Neural cell (in vitro differentiated cells): ENCODE data around the gene SSBP1. TPM values are rescaled to one million over a fixed set of nuclear protein-coding genes. Genes with fewer than 3 reads are reported as not detected.
A peak's percentile ranks its signal among the peaks of the same experiment; 100 is the strongest.
"Not testable (repeated sequence)": the region's sequence is repeated elsewhere in the genome, so short reads cannot be mapped to it uniquely, and the experiment has no call there.

Source experiments
- H2AFZ ChIP-seq: fragments of 200-600, 300-800 bp; sonication (generic), shearing (Covaris generic); 2 replicates; pipeline ENCODE4 v1.6.0; 2014; ENCODE audit warnings: low read depth, mild to moderate bottlenecking, antibody characterized with exemption, low read length, moderate library complexity
- H3F3A ChIP-seq: fragments of 200-600 bp; shearing (Covaris generic); 2 replicates; pipeline ENCODE4 v1.6.1; 2016; ENCODE audit warnings: mild to moderate bottlenecking, moderate library complexity, mixed read lengths, antibody characterized with exemption, low read length; ENCODE audit not compliant: insufficient read depth, poor library complexity, severe bottlenecking
- H3K27ac ChIP-seq: fragments of 200-600, 300-800 bp; sonication (generic), shearing (Covaris generic); 2 replicates; pipeline ENCODE4 v1.5.1; 2014; ENCODE audit warnings: mild to moderate bottlenecking, low read length, moderate library complexity
- H3K27me3 ChIP-seq: fragments of 300-800, 200-600 bp; sonication (generic), shearing (Covaris generic); 2 replicates; pipeline ENCODE4 v1.6.0; 2014; ENCODE audit warnings: mild to moderate bottlenecking, low read depth, low read length, moderate library complexity; ENCODE audit not compliant: insufficient read depth
- H3K36me3 ChIP-seq: fragments of 300-800, 200-600 bp; sonication (generic), shearing (Covaris generic); 2 replicates; pipeline ENCODE4 v1.5.1; 2014; ENCODE audit warnings: mild to moderate bottlenecking, antibody characterized with exemption, low read length, moderate library complexity; ENCODE audit not compliant: insufficient read depth
- H3K4me2 ChIP-seq: fragments of 300-800, 200-600 bp; sonication (generic), shearing (Covaris generic); 2 replicates; pipeline ENCODE4 v1.6.0; 2014; ENCODE audit warnings: mild to moderate bottlenecking, low read length
- H3K4me3 ChIP-seq: fragments of 300-800, 200-600 bp; sonication (generic), shearing (Covaris generic); 2 replicates; pipeline ENCODE4 v1.5.1; 2014; ENCODE audit warnings: mild to moderate bottlenecking, low read length, moderate library complexity
- H3K79me2 ChIP-seq: fragments of 200-600 bp; shearing (Covaris generic); replicated peaks from 2 replicates; pipeline ENCODE4 v1.6.0; 2014; ENCODE audit warnings: mild to moderate bottlenecking, low read length, moderate library complexity; ENCODE audit not compliant: insufficient read depth
- H3K9ac ChIP-seq: fragments of 300-800, 200-600 bp; sonication (generic), shearing (Covaris generic); 2 replicates; pipeline ENCODE4 v1.6.1; 2016; ENCODE audit warnings: mild to moderate bottlenecking, low read length, mixed read lengths
- H3K9me2 ChIP-seq: fragments of 200-600 bp; shearing (Covaris generic); 2 replicates; pipeline ENCODE4 v1.6.1; 2016; ENCODE audit warnings: mild to moderate bottlenecking, low read length, mixed read lengths; ENCODE audit not compliant: insufficient read depth
- H3K9me3 ChIP-seq: fragments of 200-600, 300-800 bp; sonication (generic), shearing (Covaris generic); 2 replicates; pipeline ENCODE4 v1.6.1; 2016; ENCODE audit warnings: mild to moderate bottlenecking, mixed run types, low read length, moderate library complexity, mixed read lengths
- H4K20me1 ChIP-seq: fragments of 200-600 bp; shearing (Covaris generic); 2 replicates; pipeline ENCODE4 v1.6.1; 2016; ENCODE audit warnings: mild to moderate bottlenecking, mixed run types; ENCODE audit not compliant: insufficient read depth
- EP300 ChIP-seq: fragments of 450-650 bp; conservative IDR thresholded peaks from 2 replicates; pipeline ENCODE4 v1.6.1; 2014; ENCODE audit warnings: antibody characterized with exemption, mild to moderate bottlenecking, moderate library complexity; ENCODE audit not compliant: poor library complexity, severe bottlenecking
- EZH2 ChIP-seq: fragments of 200-600, 300-800 bp; shearing (Covaris generic), sonication (generic); IDR thresholded peaks from 2 replicates; pipeline ENCODE4 v1.6.1; 2014; ENCODE audit warnings: antibody characterized with exemption, low read length, borderline replicate concordance, mild to moderate bottlenecking; ENCODE audit not compliant: insufficient read depth, poor library complexity, severe bottlenecking
- MXI1 ChIP-seq: fragments of 450-650 bp; conservative IDR thresholded peaks from 2 replicates; pipeline ENCODE4 v1.6.1; 2014; ENCODE audit warnings: antibody characterized with exemption, mild to moderate bottlenecking; ENCODE audit not compliant: poor library complexity, severe bottlenecking
- POLR2AphosphoS5 ChIP-seq: IDR thresholded peaks from 2 replicates; pipeline ENCODE4 v1.6.1; 2012
- RAD21 ChIP-seq: fragments of 450-650 bp; conservative IDR thresholded peaks from 2 replicates; pipeline ENCODE4 v1.6.1; 2014; ENCODE audit warnings: antibody characterized with exemption, mild to moderate bottlenecking, moderate library complexity
- SMC3 ChIP-seq: fragments of 450-650 bp; conservative IDR thresholded peaks from 2 replicates; pipeline ENCODE4 v1.6.1; 2014; ENCODE audit warnings: antibody characterized with exemption, mild to moderate bottlenecking, moderate library complexity; ENCODE audit not compliant: poor library complexity
- TAF1 ChIP-seq: IDR thresholded peaks from 2 replicates; pipeline ENCODE4 v1.6.1; 2012; ENCODE audit warnings: low read depth
- polyA minus RNA-seq: library from RNA; depleted of rRNA, polyadenylated mRNA; stranded (reverse); fragments of >200 nt; gene quantifications from 2 replicates; pipeline ENCODE4 v1.2.3, GENCODE V29; 2014
- polyA plus RNA-seq: library from polyadenylated mRNA; depleted of rRNA; stranded (reverse); fragments of >200 nt; gene quantifications from 2 replicates; pipeline ENCODE4 v1.2.3, GENCODE V29; 2014
- TF ChIP-seq, protein P1 (sequence below): fragments of 450-650 bp; IDR thresholded peaks from 2 replicates; pipeline ENCODE4 v1.5.1; 2014; ENCODE audit warnings: antibody characterized with exemption, mild to moderate bottlenecking, moderate library complexity; ENCODE audit not compliant: poor library complexity, severe bottlenecking
- TF ChIP-seq, protein P2 (sequence below): IDR thresholded peaks from 2 replicates; pipeline ENCODE4 v1.6.1; 2012; ENCODE audit warnings: borderline replicate concordance

SSBP1 gene, protein sequence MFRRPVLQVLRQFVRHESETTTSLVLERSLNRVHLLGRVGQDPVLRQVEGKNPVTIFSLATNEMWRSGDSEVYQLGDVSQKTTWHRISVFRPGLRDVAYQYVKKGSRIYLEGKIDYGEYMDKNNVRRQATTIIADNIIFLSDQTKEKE
- 233 and 296 TPM in 2 replicates for polyA plus RNA-seq
- 121 and 168 TPM in 2 replicates for polyA minus RNA-seq

DNA sequence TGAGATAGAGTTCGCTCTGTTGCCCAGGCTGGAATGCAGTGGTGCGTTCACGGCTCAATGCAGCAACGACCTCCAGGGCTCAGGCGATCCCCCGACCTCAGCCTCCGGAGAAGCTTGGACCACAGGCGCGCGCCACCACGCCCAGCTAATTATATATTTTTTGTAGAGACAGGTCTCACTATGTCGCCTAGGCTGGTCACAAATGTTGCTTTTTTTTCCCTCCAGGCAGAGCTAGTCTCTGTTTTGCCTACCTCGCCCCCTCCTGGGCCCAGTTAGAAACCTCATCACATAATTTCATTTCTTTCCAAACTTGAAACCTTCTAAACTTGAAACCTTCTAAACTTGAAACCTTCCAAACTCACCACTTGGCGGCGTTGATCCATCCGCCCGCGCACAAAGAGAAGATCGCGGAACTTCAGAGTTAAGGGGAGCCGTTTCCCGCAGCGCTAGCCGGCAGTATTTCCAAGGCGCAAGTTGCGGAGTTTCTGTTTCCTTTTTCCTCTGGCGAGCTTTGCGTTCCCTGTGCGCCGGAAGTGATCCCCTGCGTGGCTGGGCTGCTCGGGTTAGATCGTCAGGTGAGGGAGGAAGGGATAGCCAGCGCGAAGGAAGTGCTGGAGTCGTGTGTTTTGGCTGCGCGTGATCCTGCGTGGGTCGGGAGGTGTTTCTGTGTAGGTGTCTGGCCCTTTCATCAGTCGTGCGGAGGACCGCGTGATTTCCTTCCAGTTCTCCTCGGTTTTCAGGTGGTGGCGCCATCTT is at the start of gene SSBP1:
Gene SSBP1 (plus strand): TSS at position 523 of the 756 bp plus-strand sequence. CDS start 809 bp downstream, outside the sequence.
- Histone ChIP-seq H3K9me2 (no peaks in the 10 kb centered on the region), H4K20me1 (no peaks in the 10 kb centered on the region), H3K9me3 (no peaks in the 10 kb centered on the region), H2AFZ (peak within 1 kb of the TSS; percentile 51), H3K36me3 (no peaks in the 10 kb centered on the region), H3F3A (peaks cover 4% of the 10 kb centered on the region), H3K9ac (peak within 1 kb of the TSS; percentile 83), H3K4me3 (peak within 1 kb of the TSS; percentile 75), H3K79me2 (peaks cover 28% of the 10 kb centered on the region), H3K27ac (peak within 1 kb of the TSS; percentile 87), H3K4me2 (peak within 1 kb of the TSS; percentile 85), H3K27me3 (no peaks in the 10 kb centered on the region)
- TF ChIP-seq POLR2AphosphoS5: peak; percentile 100
- peak; percentile 79 for TF ChIP-seq SMC3
- TF ChIP-seq, protein P1, sequence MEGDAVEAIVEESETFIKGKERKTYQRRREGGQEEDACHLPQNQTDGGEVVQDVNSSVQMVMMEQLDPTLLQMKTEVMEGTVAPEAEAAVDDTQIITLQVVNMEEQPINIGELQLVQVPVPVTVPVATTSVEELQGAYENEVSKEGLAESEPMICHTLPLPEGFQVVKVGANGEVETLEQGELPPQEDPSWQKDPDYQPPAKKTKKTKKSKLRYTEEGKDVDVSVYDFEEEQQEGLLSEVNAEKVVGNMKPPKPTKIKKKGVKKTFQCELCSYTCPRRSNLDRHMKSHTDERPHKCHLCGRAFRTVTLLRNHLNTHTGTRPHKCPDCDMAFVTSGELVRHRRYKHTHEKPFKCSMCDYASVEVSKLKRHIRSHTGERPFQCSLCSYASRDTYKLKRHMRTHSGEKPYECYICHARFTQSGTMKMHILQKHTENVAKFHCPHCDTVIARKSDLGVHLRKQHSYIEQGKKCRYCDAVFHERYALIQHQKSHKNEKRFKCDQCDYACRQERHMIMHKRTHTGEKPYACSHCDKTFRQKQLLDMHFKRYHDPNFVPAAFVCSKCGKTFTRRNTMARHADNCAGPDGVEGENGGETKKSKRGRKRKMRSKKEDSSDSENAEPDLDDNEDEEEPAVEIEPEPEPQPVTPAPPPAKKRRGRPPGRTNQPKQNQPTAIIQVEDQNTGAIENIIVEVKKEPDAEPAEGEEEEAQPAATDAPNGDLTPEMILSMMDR: peak; percentile 91
- peak; percentile 96 for TF ChIP-seq MXI1
- TF ChIP-seq, protein P2, sequence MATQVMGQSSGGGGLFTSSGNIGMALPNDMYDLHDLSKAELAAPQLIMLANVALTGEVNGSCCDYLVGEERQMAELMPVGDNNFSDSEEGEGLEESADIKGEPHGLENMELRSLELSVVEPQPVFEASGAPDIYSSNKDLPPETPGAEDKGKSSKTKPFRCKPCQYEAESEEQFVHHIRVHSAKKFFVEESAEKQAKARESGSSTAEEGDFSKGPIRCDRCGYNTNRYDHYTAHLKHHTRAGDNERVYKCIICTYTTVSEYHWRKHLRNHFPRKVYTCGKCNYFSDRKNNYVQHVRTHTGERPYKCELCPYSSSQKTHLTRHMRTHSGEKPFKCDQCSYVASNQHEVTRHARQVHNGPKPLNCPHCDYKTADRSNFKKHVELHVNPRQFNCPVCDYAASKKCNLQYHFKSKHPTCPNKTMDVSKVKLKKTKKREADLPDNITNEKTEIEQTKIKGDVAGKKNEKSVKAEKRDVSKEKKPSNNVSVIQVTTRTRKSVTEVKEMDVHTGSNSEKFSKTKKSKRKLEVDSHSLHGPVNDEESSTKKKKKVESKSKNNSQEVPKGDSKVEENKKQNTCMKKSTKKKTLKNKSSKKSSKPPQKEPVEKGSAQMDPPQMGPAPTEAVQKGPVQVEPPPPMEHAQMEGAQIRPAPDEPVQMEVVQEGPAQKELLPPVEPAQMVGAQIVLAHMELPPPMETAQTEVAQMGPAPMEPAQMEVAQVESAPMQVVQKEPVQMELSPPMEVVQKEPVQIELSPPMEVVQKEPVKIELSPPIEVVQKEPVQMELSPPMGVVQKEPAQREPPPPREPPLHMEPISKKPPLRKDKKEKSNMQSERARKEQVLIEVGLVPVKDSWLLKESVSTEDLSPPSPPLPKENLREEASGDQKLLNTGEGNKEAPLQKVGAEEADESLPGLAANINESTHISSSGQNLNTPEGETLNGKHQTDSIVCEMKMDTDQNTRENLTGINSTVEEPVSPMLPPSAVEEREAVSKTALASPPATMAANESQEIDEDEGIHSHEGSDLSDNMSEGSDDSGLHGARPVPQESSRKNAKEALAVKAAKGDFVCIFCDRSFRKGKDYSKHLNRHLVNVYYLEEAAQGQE: peak; percentile 85
- peak; percentile 83 for TF ChIP-seq EP300
- TF ChIP-seq TAF1: peak; percentile 78
- peak; percentile 62 for TF ChIP-seq RAD21
- no peak for TF ChIP-seq EZH2

- H3K9me2 ChIP-seq, H3K4me3 ChIP-seq, H3K9ac ChIP-seq, H3K9me3 ChIP-seq, H2AFZ ChIP-seq, H4K20me1 ChIP-seq, H3F3A ChIP-seq, H3K27me3 ChIP-seq, H3K4me2 ChIP-seq, H3K27ac ChIP-seq, H3K36me3 ChIP-seq: not testable (repeated sequence)
- peaks cover 11% of the 10 kb centered on the region for H3K79me2 ChIP-seq
Observed at GRCh38 chr7:141689072-141689825, 48.9 kb upstream of the SSBP1 start.
